ENCODE data around the gene A3GALT2.

Gene A3GALT2

DNA sequence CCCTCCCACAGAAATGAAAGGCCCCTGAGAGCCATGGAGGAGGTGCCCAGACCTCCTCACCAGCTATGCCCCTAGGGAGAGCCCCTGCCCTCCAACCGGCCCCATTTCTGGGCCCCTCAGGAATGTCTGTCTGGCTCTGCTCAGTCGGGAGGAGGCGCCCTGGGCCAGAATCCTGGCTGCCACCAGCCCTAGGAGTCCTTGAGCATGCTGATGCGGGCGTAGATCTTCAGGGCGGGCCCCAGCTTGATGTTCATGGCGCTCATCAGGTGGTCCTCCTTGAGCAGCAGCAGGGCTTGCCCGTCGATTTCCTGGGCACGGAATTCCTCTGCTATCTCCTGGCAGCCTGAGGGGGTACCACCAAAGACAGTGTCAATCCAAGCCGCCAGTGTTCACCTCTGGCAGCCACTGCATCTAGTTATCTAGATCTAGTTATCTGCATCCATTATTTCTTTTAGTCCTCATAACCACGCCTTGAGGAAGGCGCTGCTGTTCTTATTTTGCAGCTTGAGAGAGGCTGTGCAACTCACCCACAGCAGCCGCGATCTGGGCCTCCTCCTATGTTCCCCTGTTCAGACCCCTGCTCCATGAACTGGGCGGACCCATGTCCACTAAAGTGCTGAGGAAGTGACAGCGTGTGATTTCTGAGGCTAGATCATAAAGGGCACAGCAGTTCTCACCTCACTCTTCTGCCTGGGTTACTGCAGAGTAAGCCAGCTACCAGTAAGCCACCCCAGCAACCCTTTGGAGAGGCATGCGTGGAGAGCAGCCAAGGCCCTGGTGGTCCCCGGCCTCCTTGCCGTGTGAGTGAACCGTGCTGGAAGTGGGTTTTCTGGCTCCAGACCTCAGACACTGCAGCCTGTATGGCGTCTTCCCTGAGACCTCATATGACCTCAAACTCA lies 4.0 kb upstream of the A3GALT2 start:
- H3K4me3 ChIP-seq (ENCODE audit: control insufficient read depth, low read depth, low read length), result no peak overlapping the region
- TF ChIP-seq, protein P1, sequence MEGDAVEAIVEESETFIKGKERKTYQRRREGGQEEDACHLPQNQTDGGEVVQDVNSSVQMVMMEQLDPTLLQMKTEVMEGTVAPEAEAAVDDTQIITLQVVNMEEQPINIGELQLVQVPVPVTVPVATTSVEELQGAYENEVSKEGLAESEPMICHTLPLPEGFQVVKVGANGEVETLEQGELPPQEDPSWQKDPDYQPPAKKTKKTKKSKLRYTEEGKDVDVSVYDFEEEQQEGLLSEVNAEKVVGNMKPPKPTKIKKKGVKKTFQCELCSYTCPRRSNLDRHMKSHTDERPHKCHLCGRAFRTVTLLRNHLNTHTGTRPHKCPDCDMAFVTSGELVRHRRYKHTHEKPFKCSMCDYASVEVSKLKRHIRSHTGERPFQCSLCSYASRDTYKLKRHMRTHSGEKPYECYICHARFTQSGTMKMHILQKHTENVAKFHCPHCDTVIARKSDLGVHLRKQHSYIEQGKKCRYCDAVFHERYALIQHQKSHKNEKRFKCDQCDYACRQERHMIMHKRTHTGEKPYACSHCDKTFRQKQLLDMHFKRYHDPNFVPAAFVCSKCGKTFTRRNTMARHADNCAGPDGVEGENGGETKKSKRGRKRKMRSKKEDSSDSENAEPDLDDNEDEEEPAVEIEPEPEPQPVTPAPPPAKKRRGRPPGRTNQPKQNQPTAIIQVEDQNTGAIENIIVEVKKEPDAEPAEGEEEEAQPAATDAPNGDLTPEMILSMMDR (conservative IDR thresholded peaks at IDR 0.05; ENCODE audit: control insufficient read depth, insufficient read depth, low read depth, low read length), result no peak
- no peak for DNase-seq (ENCODE audit: low read depth)

DNA sequence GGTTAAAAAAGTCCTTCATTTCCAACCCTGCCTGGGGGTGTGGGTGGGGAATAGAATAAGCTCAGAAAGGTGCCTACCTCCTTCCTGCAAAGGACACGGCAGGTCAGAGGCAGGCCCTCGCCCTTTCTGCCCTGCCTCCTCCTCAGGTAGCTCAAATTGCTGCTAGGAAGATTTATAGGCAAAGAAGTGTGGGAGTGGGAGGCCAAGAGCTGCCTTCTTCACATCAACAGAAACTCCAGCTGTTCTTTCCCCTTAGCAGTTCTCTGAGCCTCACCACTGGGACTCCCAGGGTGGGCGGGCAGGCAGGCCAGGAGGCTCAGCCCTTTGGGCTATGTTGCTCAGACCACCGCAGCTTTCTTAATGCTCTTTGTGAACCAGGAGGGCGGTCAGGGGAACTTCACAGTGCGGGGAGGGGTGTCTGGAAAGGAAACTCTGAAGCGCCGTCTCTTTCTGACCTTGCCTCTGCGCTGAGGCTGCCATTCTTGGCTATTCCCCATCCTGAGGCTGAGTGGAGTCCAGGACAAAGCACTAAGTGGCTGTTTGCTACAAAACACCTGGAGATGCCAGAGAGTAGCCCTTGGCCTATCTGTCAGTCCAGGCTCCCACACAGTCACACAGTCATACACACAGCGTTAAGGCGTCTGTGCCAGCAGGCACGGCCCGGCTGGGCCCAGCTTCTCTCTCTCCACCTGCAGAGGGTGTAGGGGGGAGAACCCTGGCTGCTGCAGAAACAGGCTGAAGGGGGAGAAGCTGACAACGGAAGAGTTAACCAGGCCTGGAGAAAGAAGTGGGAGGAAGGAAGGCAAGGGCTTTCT lies 3.0 kb upstream of the A3GALT2 start:
- TF ChIP-seq, protein P1 (conservative IDR thresholded peaks at IDR 0.05; ENCODE audit: control insufficient read depth, insufficient read depth, low read depth, low read length), result no peak
- H3K4me3 ChIP-seq (ENCODE audit: control insufficient read depth, low read depth, low read length), result no peak overlapping the region
- DNase-seq (ENCODE audit: low read depth), result no peak

DNA sequence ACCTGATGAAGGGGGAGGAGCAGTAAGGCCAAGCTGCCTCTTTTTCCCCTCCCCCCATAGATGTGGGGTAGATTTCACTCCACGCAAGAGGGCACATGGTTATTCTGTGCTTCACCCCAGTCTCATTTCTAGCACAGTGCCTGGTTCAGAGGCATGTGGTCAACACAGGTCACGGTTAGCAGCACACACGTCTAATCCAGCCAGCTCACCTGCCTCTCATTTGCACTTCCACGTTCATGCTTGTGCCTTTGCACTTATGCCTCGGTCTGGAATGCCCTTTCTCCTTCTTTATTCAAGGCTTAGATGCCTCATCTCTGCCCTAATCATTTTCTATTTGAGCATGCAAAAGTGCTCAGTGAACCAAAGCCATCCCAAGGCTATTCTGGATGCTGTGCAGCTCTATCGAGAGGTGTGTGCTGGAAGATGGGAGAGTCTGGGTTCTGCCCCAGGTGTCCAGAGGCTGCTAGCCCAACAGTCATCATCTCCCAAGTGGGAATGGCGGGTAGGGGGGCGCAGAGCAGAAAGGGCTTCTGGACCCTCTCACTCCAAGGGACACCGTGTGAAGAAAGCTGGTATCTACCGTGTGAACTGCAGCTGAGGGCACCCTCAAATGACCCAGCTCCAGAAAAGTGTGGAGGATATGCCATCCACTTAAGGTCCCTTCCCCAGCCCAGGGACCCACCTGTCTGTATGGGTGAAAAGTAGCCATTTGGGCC lies 2.1 kb upstream of the A3GALT2 start:
- TF ChIP-seq, protein P1 (conservative IDR thresholded peaks at IDR 0.05; ENCODE audit: control insufficient read depth, insufficient read depth, low read depth, low read length), result no peak
- no peak for DNase-seq (ENCODE audit: low read depth)
- no peak overlapping the region for H3K4me3 ChIP-seq (ENCODE audit: control insufficient read depth, low read depth, low read length)

DNA sequence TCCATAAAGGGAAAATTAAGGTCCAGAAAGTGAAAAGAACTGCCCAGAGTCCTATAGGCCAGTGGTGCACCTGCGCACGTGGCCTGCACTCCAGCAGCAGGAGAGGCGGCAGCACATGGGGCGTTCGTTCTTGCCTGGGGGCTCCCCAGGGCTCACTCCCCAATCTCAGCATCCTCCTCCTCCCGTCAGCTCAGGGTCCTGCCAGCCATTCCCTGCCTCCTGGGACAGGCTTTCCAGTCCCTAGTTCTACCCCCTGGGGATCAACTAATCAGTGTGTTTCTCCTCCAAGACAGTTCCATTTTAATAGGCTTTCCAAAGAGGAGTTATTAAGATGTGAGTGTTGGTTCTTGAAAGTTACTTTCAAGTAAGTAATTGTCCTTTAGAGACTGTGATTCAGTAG lies 1.2 kb upstream of the A3GALT2 start:
- TF ChIP-seq, protein P1 (conservative IDR thresholded peaks at IDR 0.05; ENCODE audit: control insufficient read depth, insufficient read depth, low read depth, low read length), result no peak
- no peak for DNase-seq (ENCODE audit: low read depth)
- H3K4me3 ChIP-seq (ENCODE audit: control insufficient read depth, low read depth, low read length), result no peak overlapping the region

DNA sequence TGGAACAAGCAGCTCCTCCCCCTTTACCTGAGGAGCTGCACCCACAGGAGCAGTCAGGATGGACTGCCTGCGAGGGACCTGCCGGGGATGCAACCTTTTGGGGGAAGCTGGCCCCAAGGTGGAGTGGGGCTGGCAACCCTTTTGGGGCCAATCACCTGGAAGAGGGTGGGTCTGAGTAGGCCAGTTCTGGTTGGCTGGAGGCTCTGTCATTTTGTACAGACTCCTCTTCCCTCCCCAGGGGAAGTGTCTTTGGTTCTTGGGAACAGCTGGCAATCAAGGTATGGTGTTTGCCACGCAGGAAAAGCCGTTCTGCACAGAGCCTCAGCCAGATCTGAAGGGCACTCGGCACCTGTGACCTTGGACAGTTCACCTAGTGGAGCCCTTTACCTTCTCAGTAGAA lies 280 bp upstream of the A3GALT2 start:
- TF ChIP-seq, protein P1 (conservative IDR thresholded peaks at IDR 0.05; ENCODE audit: control insufficient read depth, insufficient read depth, low read depth, low read length), result no peak
- H3K4me3 ChIP-seq (ENCODE audit: control insufficient read depth, low read depth, low read length), result no peak overlapping the region
- DNase-seq (ENCODE audit: low read depth), result no peak

DNA sequence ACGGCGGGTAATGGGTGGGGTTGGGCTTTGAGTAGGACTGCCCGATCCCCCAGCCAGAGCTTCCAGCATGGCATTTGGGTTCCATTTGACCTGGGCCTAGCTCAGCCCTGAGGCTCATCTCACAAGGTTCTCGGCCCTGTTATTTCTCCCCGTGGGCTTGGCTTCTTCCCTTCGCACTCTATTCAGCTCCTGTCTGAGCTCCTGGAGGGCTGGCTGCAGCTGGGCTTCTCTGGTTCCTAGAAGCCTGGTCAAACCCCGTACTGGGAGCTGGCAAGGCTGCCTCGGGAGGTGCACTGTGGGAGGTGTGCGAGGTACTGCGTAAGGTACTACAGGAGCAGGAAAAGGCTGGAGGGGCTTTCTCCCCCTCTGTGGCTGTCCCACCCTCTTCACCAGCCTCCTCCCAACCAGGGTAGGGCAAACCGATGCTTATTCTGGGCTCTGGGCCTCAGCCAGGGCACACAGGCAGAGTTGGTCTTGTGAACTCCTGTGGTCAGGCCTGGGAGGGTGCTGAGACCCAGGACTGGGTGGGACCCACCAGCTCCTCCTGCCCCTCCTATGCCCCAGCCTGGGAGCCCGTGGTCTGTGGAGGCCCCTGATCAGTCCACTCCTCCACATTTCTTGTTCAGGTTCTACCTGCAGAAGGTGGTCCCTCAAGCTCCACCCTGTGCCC lies 814 bp downstream of the A3GALT2 start:
- no peak for DNase-seq (ENCODE audit: low read depth)
- TF ChIP-seq, protein P1 (conservative IDR thresholded peaks at IDR 0.05; ENCODE audit: control insufficient read depth, insufficient read depth, low read depth, low read length), result no peak
- H3K4me3 ChIP-seq (ENCODE audit: control insufficient read depth, low read depth, low read length), result no peak overlapping the region

Measured in fibroblast of mammary gland (primary cell).